ENCODE data around the gene TMEM201.

GRCh38 chr1:9639227-9639626 lies 50.5 kb downstream of the TMEM201 start:
- TF ChIP-seq CTCF (IDR thresholded peaks at IDR 0.05) (no peak), RELA (CRISPR knock-in tag; IDR thresholded peaks at IDR 0.05; ENCODE audit: borderline replicate concordance) (no peak), ETV6 (CRISPR knock-in tag; IDR thresholded peaks at IDR 0.05) (no peak), ELF4 (CRISPR knock-in tag; IDR thresholded peaks at IDR 0.05; ENCODE audit: low read depth) (no peak), ZNF671 (CRISPR knock-in tag; IDR thresholded peaks at IDR 0.05) (no peak), ZBTB43 (CRISPR knock-in tag; IDR thresholded peaks at IDR 0.05) (no peak), NFYB (CRISPR knock-in tag; conservative IDR thresholded peaks at IDR 0.05; ENCODE audit: low read depth) (no peak), NR3C1 (CRISPR knock-in tag; conservative IDR thresholded peaks at IDR 0.05; ENCODE audit: low read depth) (no peak), TP53 (CRISPR knock-in tag; IDR thresholded peaks at IDR 0.05) (no peak)

Data from WTC11 (cell line).